Measurements from ENCODE around the gene RASGRF1.

DNA sequence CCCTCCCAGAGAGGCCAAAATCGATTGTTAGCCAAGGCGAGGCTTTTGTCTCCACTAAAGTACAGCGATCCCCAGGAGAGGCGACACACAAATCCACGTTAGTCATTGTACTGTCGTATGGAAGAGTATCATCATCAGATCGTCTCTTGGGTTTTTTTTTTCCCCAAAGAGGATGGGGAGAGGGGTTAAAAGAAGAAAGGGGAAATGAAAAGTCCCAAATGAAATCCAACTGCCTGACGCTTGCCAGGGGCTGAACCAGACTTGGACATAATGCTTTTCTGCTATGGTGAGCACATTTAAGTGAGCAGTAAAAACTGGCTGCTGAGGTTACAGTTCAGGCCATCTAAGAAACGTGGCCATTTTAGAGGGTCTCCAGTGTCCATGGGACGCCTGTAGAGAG, 107.8 kb downstream of the RASGRF1 start:
- TF ChIP-seq EZH2 (IDR thresholded peaks at IDR 0.05): no peak
- no peak for TF ChIP-seq POLR2AphosphoS5 (IDR thresholded peaks at IDR 0.05; ENCODE audit: borderline replicate concordance, low read depth, low read length)

All from SK-N-MC (cell line).